Measurements from ENCODE around the gene FAM20C.

FAM20C gene

DNA sequence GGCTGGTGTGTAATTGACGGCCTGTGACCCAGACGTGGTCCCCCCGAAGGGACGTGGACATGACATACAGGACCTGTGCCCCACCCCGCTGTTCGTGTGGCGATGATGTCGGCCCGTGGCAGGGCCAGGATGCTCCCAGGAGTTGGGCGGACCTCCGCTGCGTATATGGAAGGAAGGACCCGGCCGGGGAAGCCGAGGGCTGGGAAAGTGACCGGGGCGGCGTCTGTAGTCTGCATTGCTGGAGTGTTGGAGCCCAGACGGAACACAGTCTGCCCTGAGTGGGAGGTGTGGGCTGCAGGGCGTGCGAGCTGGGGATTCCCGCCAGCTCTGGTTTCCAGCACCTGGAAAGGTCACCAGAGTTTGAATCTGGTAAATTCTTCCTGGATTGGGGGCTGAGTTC lies 52.6 kb downstream of the FAM20C start:
- Histone ChIP-seq H3K4me3 (no peak overlapping the region), H3K4me1 (peaks cover 0 to 14% (median 12%) of the 10 kb centered on the region in 10 experiments; a peak in 18 of 20 replicates), H4K20me1 (peaks cover 26 to 97% (median 56%) of the 10 kb centered on the region in 11 experiments; a peak in 21 of 22 replicates), H3K9ac (no peak overlapping the region), H3K27ac (no peak overlapping the region), H3K4me2 (no peak overlapping the region), H3K27me3 (no peaks in the 10 kb centered on the region), H3K9me3 (replicated peaks in 1 of 11) (no peaks in the 10 kb centered on the region), H3K36me3 (peaks cover 35 to 90% (median 69%) of the 10 kb centered on the region in 11 experiments)
- TF ChIP-seq Cebpa-rat (IDR thresholded peaks at IDR 0.05) = no peak

DNA sequence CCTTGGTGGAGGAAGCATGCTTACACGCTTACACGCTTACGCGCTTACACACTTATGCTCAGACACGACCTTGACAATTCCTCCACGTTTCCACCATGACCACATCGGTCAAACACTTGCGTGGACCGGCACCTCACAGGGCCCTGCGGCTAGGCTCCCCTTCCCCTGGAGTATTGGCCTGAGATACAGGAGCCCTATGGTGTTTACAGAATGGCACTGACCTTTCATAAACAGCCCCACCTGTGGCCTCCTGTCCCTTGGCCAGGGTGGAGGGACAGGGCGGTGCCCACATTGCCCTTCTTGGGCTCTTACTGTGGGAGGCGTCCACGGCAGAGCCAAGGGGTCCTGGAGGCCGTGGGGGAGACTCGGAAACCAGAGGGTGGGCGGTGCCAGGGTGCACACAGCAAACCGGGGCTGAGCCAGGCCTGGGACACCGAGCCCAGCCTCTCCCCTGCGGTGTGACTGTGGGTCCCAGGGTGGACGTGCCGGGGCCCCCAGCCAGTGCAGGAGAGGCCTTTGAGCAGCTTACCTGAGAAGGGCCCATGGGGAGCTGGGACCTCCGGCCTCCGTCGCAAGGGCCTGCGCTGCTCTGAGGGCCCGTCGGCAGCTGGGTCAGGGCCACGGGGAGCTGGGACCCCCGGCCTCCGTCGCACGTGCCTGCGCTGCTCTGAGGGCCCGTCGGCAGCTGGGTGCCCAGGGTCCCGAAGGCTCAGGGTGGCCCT lies 53.4 kb downstream of the FAM20C start:
- no peak overlapping the region for H3K4me3 ChIP-seq

DNA sequence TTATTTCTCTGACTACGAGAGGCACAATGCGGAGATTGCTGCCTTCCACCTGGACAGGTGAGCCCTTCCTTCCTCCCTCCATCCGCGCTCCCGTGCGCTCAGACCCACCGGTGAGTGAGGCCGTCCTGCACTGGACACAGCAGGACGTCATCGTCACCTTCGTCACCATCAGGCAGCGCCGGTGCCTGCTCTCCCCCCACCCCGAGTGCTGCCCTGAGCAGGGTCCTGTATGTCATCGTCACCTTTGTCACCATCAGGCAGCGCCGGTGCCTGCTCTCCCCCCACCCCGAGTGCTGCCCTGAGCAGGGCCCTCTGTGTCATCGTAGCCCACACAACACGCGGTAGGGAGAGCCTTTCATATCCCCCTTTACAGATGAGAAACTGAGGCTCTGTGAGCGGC lies 54.1 kb downstream of the FAM20C start:
- Histone ChIP-seq H3K4me2 (no peak overlapping the region), H3K9ac (0 out of 22 replicates have a peak overlapping the region, but pooled peaks of 1 of the 11 experiments have one; percentile 1), H4K20me1 (peaks cover 13 to 97% (median 42%) of the 10 kb centered on the region in 11 experiments; a peak in 21 of 22 replicates), H3K27ac (no peak overlapping the region), H3K36me3 (peaks cover 50 to 95% (median 83%) of the 10 kb centered on the region in 11 experiments), H3K27me3 (no peaks in the 10 kb centered on the region), H3K9me3 (replicated peaks in 1 of 11) (peaks cover 0 to 6% (median 0%) of the 10 kb centered on the region in 11 experiments; a peak in 2 of 22 replicates), H3K4me1 (peaks cover 0 to under 1% (median 0%) of the 10 kb centered on the region in 10 experiments; a peak in 4 of 20 replicates), H3K4me3 (no peak overlapping the region)
- no peak for TF ChIP-seq Cebpa-rat (IDR thresholded peaks at IDR 0.05)

More for the DNA sequence above, 53.4 kb downstream of the FAM20C start:
- no peak overlapping the region for H3K9ac ChIP-seq
- H3K36me3 ChIP-seq = peaks cover 43 to 95% (median 77%) of the 10 kb centered on the region in 11 experiments
- peaks cover 0 to 7% (median 7%) of the 10 kb centered on the region in 10 experiments; a peak in 18 of 20 replicates for H3K4me1 ChIP-seq
- H3K27ac ChIP-seq = no peak overlapping the region
- no peaks in the 10 kb centered on the region for H3K27me3 ChIP-seq
- H3K4me2 ChIP-seq = no peak overlapping the region
- peaks cover 20 to 97% (median 49%) of the 10 kb centered on the region in 11 experiments; a peak in 21 of 22 replicates for H4K20me1 ChIP-seq
- no peak for TF ChIP-seq Cebpa-rat (IDR thresholded peaks at IDR 0.05)
- H3K9me3 ChIP-seq (replicated peaks in 1 of 11) = no peaks in the 10 kb centered on the region

DNA sequence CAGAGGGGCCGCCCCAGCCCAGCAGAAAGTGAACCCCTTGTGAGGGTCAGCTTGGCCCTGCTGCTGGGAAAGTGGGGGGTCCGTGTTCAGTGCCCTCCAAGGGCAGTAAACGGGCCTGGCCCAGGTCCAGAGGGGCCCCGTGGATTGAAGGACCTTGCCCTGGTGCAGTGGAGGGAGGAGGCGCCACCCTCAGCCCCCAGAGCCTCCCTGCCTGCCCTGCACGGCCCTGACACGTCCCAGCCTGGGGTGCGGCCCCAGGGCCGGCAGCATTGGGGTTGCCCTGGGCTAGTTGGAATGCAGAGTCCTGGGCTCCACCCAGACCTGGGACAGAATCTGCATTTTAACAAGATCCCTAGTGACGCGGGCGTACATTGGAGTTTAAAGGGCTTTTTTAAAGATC lies 54.8 kb downstream of the FAM20C start:
- H3K27me3 ChIP-seq = no peaks in the 10 kb centered on the region

DNA sequence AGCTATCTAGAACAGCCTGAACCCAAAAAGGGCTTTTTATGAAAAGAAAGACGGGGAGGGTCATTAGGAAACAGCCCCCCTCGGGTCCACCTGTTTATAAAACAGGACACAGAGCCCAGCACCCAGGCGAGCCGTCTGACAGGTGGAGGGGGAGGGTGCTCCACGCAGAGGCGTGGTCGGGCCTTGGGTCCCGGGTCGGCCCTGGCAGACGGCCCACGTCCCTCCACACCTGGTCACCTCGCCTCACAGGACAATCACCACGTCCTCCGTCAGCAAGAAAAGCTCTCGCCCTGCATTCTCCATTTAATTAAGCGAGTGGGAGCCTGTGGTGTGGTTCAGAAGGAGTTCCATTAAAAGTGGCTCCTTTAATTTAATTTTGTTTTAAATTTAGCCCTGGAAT lies 55.3 kb downstream of the FAM20C start:
- no peaks in the 10 kb centered on the region; a peak in 1 of 20 replicates for H3K4me1 ChIP-seq
- H4K20me1 ChIP-seq = peaks cover 7 to 96% (median 31%) of the 10 kb centered on the region in 11 experiments; a peak in 19 of 22 replicates
- no peak overlapping the region for H3K27ac ChIP-seq
- no peak overlapping the region for H3K4me2 ChIP-seq
- no peak overlapping the region for H3K4me3 ChIP-seq
- H3K9me3 ChIP-seq (replicated peaks in 1 of 11) = peaks cover 0 to 18% (median 3%) of the 10 kb centered on the region in 11 experiments; a peak in 10 of 22 replicates
- H3K36me3 ChIP-seq = peaks cover 62 to 95% (median 89%) of the 10 kb centered on the region in 11 experiments
- TF ChIP-seq Cebpa-rat (IDR thresholded peaks at IDR 0.05) = no peak
- H3K9ac ChIP-seq = no peak overlapping the region
- no peaks in the 10 kb centered on the region for H3K27me3 ChIP-seq

More for the DNA sequence above, 54.8 kb downstream of the FAM20C start:
- Histone ChIP-seq H3K9ac (no peak overlapping the region; a peak in 1 of 22 replicates), H3K27ac (no peak overlapping the region), H3K4me1 (no peaks in the 10 kb centered on the region; a peak in 1 of 20 replicates), H3K4me2 (no peak overlapping the region), H4K20me1 (peaks cover 11 to 96% (median 34%) of the 10 kb centered on the region in 11 experiments; a peak in 20 of 22 replicates), H3K9me3 (replicated peaks in 1 of 11) (peaks cover 0 to 13% (median 0%) of the 10 kb centered on the region in 11 experiments; a peak in 6 of 22 replicates), H3K4me3 (no peak overlapping the region), H3K36me3 (peaks cover 57 to 95% (median 84%) of the 10 kb centered on the region in 11 experiments)
- no peak for TF ChIP-seq Cebpa-rat (IDR thresholded peaks at IDR 0.05)

DNA sequence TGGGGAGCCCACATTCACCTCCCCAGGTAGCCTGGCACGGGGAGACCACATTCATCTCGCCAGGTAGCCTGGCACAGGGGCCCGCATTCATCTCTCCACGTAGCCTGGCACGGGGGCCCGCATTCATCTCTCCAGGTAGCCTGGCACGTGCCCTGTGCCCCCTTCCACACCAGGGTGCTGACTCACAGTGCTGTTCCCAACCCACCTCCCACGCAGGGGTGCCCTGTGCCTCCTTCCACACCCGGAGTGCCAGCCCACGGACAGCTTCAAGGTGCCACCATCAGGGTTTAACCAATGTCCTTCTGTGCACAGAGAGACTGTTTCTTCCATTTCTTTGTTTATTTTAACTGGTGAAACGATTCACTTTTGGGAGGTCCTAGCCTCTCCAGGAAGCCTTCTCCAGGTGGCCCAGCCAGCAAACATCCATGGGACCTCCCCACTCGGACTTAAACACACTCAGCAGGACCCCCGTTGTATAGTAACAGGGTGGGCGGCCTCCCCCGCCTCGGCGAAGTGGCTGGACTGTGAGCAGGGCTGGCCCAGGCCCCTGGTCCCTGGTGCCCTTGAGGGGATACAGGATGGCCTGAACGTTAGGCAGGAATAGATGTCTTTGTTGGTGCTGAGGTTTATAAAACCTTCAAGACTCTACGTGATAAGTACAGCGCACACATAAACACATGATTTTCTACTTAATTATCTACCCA lies 56.5 kb downstream of the FAM20C start:
- Histone ChIP-seq H3K4me2 (no peak overlapping the region), H3K4me3 (no peak overlapping the region), H4K20me1 (peaks cover 5 to 96% (median 30%) of the 10 kb centered on the region in 11 experiments; a peak in 18 of 22 replicates), H3K36me3 (peaks cover 73 to 100% (median 100%) of the 10 kb centered on the region in 11 experiments), H3K27ac (no peak overlapping the region), H3K9ac (no peak overlapping the region), H3K27me3 (no peaks in the 10 kb centered on the region), H3K9me3 (replicated peaks in 1 of 11) (peaks cover 0 to 30% (median 14%) of the 10 kb centered on the region in 11 experiments; a peak in 20 of 22 replicates), H3K4me1 (no peaks in the 10 kb centered on the region; a peak in 1 of 20 replicates)
- TF ChIP-seq Cebpa-rat (IDR thresholded peaks at IDR 0.05) = no peak

DNA sequence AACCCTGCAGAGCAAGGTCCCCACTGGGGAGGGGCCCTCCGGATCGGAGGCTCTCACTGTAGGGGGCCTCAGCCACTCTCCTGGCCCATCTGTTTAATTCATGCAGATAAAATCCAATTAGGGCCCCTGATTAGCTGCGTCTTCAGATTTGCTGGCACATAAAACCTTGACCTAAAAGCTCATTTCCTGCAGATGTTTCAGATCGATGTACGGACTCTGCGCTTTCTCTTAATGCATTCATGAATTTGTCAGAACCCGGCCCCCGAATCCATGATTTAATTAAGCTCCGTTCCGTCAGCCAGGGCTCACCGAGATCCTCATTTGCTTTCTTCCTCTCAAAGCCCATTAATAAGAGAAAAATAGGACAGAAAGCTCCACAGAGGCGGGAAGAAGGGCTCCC lies 57.6 kb downstream of the FAM20C start:
- H3K4me2 ChIP-seq = no peak overlapping the region
- peaks cover 8 to 41% (median 25%) of the 10 kb centered on the region in 11 experiments; a peak in 21 of 22 replicates for H3K9me3 ChIP-seq (replicated peaks in 1 of 11)
- H3K27ac ChIP-seq = no peak overlapping the region
- H3K27me3 ChIP-seq = no peaks in the 10 kb centered on the region
- no peaks in the 10 kb centered on the region; a peak in 1 of 20 replicates for H3K4me1 ChIP-seq
- H3K4me3 ChIP-seq = no peak overlapping the region
- no peak for TF ChIP-seq Cebpa-rat (IDR thresholded peaks at IDR 0.05)
- H3K9ac ChIP-seq = no peak overlapping the region
- H4K20me1 ChIP-seq = peaks cover 0 to 89% (median 20%) of the 10 kb centered on the region in 11 experiments; a peak in 18 of 22 replicates
- peaks cover 73 to 100% (median 100%) of the 10 kb centered on the region in 11 experiments for H3K36me3 ChIP-seq

DNA sequence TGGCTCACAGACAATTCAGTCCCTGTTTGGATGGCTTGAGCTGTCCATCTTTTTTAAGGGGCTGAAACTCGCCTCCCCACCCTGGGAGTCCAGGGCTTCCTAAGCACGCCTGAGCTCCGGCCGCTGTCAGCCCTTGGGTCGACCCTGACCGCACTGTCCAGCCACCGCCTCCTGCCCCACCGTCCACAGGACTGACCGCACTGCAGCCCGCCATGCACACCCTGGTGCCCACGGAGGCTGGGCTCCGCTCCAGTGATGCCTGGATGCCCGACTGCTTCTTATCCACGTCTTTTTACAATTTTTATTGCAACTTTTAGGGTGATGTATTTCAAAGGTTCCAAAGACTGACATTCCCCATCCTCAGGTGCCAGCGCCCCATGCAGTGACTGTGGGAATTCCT lies 58.2 kb downstream of the FAM20C start:
- H3K36me3 ChIP-seq = peaks cover 78 to 100% (median 100%) of the 10 kb centered on the region in 11 experiments
- H3K4me1 ChIP-seq = no peaks in the 10 kb centered on the region; a peak in 1 of 20 replicates
- no peak overlapping the region for H3K4me2 ChIP-seq
- H3K27me3 ChIP-seq = no peaks in the 10 kb centered on the region
- H4K20me1 ChIP-seq = peaks cover 0 to 84% (median 15%) of the 10 kb centered on the region in 11 experiments; a peak in 16 of 22 replicates
- no peak for TF ChIP-seq Cebpa-rat (IDR thresholded peaks at IDR 0.05)
- H3K9ac ChIP-seq = no peak overlapping the region
- H3K27ac ChIP-seq = no peak overlapping the region
- peaks cover 14 to 47% (median 30%) of the 10 kb centered on the region in 11 experiments for H3K9me3 ChIP-seq (replicated peaks in 1 of 11)
- no peak overlapping the region for H3K4me3 ChIP-seq
